ENCODE results near the gene HDGF. TPM values are rescaled to one million over a fixed set of nuclear protein-coding genes. Genes with fewer than 3 reads are reported as not detected.

Gene HDGF
- total RNA-seq, 4 donors from 2014 or later: 210 to 233 (median 222) TPM

DNA sequence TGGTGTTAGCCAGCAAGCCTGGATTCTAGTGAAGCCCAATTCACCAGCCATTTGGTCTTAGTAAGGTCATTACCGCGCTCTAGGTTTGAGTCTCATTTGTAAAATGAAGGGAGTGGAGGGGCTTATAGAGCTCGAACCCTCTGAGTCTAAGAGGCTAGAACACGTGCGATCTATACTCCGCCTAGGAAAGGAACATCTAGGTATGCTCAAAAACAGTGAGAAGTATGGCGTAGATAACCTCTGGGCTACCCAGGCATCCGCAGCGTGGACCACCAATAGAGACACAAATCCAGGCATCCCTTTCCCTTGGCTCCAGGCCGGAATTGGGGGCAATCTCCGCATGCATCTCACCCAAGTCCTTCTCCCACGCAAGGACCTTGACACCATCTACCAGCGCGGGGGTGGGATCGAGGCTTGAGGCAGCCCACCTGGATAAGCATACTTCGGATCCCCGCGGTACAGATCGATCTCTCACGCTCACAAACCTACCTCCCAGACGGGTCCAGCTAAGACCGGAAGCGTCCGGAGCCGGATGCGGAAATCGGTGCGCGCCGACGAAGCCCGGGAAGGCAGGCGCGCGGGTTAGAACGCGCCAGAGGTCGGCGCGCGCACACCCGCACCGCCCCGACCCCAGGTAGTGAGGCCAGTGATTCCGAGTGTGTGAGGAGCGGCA, 23.4 kb downstream of the HDGF start, which contains the start of gene METTL25B:
Gene METTL25B, plus strand, starts transcription at position 544 of the 673 bp plus-strand sequence. CDS start 636 bp downstream, outside the sequence.
- 1 to 3% methylated on average over 22 to 45 of the region's 46 CpGs for WGBS, 2 donors
- peak within 1 kb of the TSS; percentile 83 for H3K4me3 ChIP-seq (ENCODE audit: low read depth, poor library complexity, severe bottlenecking)
- TF ChIP-seq, protein P1, sequence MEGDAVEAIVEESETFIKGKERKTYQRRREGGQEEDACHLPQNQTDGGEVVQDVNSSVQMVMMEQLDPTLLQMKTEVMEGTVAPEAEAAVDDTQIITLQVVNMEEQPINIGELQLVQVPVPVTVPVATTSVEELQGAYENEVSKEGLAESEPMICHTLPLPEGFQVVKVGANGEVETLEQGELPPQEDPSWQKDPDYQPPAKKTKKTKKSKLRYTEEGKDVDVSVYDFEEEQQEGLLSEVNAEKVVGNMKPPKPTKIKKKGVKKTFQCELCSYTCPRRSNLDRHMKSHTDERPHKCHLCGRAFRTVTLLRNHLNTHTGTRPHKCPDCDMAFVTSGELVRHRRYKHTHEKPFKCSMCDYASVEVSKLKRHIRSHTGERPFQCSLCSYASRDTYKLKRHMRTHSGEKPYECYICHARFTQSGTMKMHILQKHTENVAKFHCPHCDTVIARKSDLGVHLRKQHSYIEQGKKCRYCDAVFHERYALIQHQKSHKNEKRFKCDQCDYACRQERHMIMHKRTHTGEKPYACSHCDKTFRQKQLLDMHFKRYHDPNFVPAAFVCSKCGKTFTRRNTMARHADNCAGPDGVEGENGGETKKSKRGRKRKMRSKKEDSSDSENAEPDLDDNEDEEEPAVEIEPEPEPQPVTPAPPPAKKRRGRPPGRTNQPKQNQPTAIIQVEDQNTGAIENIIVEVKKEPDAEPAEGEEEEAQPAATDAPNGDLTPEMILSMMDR (IDR thresholded peaks at IDR 0.05): no peak
- TF ChIP-seq POLR2A (IDR thresholded peaks at IDR 0.05): peak in 1 of 2 donors; percentile 24
- peak; percentile 75 to 96 for DNase-seq (ENCODE audit: low spot score in 2 of 2)
- intact Hi-C loops (cut with DNase I; ENCODE audit: low total_unique reads): no loop called here

- 43 to 46% methylated on average over 7 of the region's 7 CpGs for WGBS, 2 donors
Observed at GRCh38 chr1:156727492-156727891, 24.0 kb downstream of the HDGF start.

GRCh38 chr1:156726549-156727226, 24.8 kb downstream of the HDGF start:
- TF ChIP-seq, protein P1 (IDR thresholded peaks at IDR 0.05): no peak
- intact Hi-C loops (cut with DNase I; ENCODE audit: low total_unique reads): loop anchor here (1.0 kb wide), 1 partner anchor 34 kb away; no protein-coding TSS in a partner anchor
- H3K4me3 ChIP-seq (ENCODE audit: low read depth, poor library complexity, severe bottlenecking): no peak overlapping the region
- DNase-seq (ENCODE audit: low spot score in 2 of 2): peak; percentile 56 to 85
- 35 to 39% methylated on average over 15 of the region's 15 CpGs for WGBS, 2 donors

More at GRCh38 chr1:156727492-156727891, 24.0 kb downstream of the HDGF start:
- no peak for DNase-seq (ENCODE audit: low spot score in 2 of 2)
- H3K4me3 ChIP-seq (ENCODE audit: low read depth, poor library complexity, severe bottlenecking): peak overlapping the region; percentile 83
- TF ChIP-seq, protein P1 (IDR thresholded peaks at IDR 0.05): no peak
- TF ChIP-seq POLR2A (IDR thresholded peaks at IDR 0.05): no peak
- intact Hi-C loops (cut with DNase I; ENCODE audit: low total_unique reads): no loop called here

- DNase-seq (ENCODE audit: low spot score in 2 of 2): peak; percentile 86 to 97
- TF ChIP-seq, protein P1 (IDR thresholded peaks at IDR 0.05): peak in 1 of 3 donors; percentile 86
- TF ChIP-seq POLR2A (IDR thresholded peaks at IDR 0.05): no peak
- 11 to 12% methylated on average over 18 of the region's 18 CpGs for WGBS, 2 donors
- intact Hi-C loops (cut with DNase I; ENCODE audit: low total_unique reads): loop anchor here (1.0 to 2.0 kb wide), 2 partner anchors 33 to 37 kb away; no protein-coding TSS in a partner anchor
- H3K4me3 ChIP-seq (ENCODE audit: low read depth, poor library complexity, severe bottlenecking): no peak overlapping the region
Observed at GRCh38 chr1:156725683-156726280, 25.7 kb downstream of the HDGF start.

GRCh38 chr1:156721535-156721934, 29.9 kb downstream of the HDGF start:
- whole genome bisulfite sequencing, 2 donors: 88 to 95% methylated on average over 4 of the region's 4 CpGs
- intact Hi-C loops (cut with DNase I; ENCODE audit: low total_unique reads): no loop called here
- TF ChIP-seq, protein P1 (IDR thresholded peaks at IDR 0.05): no peak
- TF ChIP-seq POLR2A (IDR thresholded peaks at IDR 0.05): no peak
- DNase-seq (ENCODE audit: low spot score in 2 of 2): no peak
- no peak overlapping the region for H3K4me3 ChIP-seq (ENCODE audit: low read depth, poor library complexity, severe bottlenecking)

All from lower leg skin (tissue), 4 donors.